Thoracic aorta endothelial cell (primary cell): ENCODE data around the gene SON. TPM values are rescaled to one million over a fixed set of nuclear protein-coding genes. Genes with fewer than 3 reads are reported as not detected.

Source experiments
- total RNA-seq: library from RNA; depleted of rRNA; stranded (reverse); fragments of >200 nt; gene quantifications from 2 replicates; pipeline ENCODE4 v1.2.3, GENCODE V29; 2012

SON gene
- total RNA-seq = 244 and 322 TPM in 2 replicates

GRCh38 chr21:33542640-33543504 is at the start of gene SON:
Gene SON, plus strand, starts transcription at chr21:33543038. Its CDS starts 55 bp downstream, at chr21:33543093.

GRCh38 chr21:33541756-33542639 is 840 bp upstream of the SON start, which contains the start of gene GART:
Gene GART, minus strand, starts transcription at chr21:33542117. Its CDS starts 2,802 bp downstream, at chr21:33539315.

GRCh38 chr21:33588485-33589335 is 45.9 kb downstream of the SON start, which contains the start of gene DONSON:
Gene DONSON, minus strand, starts transcription at chr21:33588684. Its CDS starts 43 bp downstream, at chr21:33588641.

Other genes starting within 250 kb of the SON start
- 35.3 and 35.8 TPM in 2 replicates for gene IFNAR1, start 218.1 kb upstream of the SON start, total RNA-seq
- gene IFNGR2, start 139.6 kb upstream of the SON start, total RNA-seq = 37.4 and 50.0 TPM in 2 replicates
- 39.5 and 46.1 TPM in 2 replicates for gene TMEM50B, start 63.1 kb upstream of the SON start, total RNA-seq
- 1.4 and 2.3 TPM in 2 replicates for gene DNAJC28, start 51.3 kb upstream of the SON start, total RNA-seq
- gene GART, start 921 bp upstream of the SON start, total RNA-seq = 150 and 176 TPM in 2 replicates
- 31.5 and 34.7 TPM in 2 replicates for gene DONSON, start 45.6 kb downstream of the SON start, total RNA-seq
- 33.2 and 37.5 TPM in 2 replicates for gene CRYZL1, start 98.7 kb downstream of the SON start, total RNA-seq
- 81.4 and 97.5 TPM in 2 replicates for gene ITSN1, start 99.5 kb downstream of the SON start, total RNA-seq